ENCODE data around the gene NOS1AP. TPM values are rescaled to one million over a fixed set of nuclear protein-coding genes. Genes with fewer than 3 reads are reported as not detected.

Gene NOS1AP
- total and polyA plus RNA-seq, 2 experiments from 2014 or later = 5.8 to 6.6 TPM

DNA sequence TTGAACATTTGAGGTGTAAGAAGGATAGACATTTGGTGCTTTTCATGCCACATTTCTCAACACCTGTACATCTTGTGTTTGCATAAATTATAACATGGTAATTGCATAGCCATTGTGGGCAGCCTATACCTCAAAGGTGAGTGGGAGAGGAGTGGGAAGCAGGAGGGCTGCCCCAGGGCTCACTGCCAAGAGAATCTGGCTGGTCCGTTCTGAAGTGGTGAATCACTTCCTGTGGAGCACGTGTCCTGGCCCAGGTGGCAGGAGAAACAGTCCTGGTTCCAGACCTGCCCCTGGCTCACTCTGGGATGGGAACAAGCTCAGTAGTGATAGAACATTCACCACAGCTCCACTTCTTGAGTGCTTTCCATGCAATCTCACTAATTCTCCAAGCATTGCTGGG is 34.2 kb upstream of the NOS1AP start:
- H3K4me2 ChIP-seq = no peak overlapping the region
- Mint-ChIP-seq H3K27me3 (ENCODE audit: insufficient read depth, low read depth, poor library complexity) (peaks cover 2% of the 10 kb centered on the region), H3K27ac (no peak overlapping the region), H3K9me3 (no peaks in the 10 kb centered on the region), H3K4me3 (no peak overlapping the region), H3K4me1 (no peaks in the 10 kb centered on the region), H3K36me3 (ENCODE audit: low read depth) (no peaks in the 10 kb centered on the region)
- H3K4me1 ChIP-seq (ENCODE audit: insufficient read depth) = no peaks in the 10 kb centered on the region
- DNase-seq (ENCODE audit: low spot score) (no peak), ATAC-seq (no peak)
- no peak overlapping the region for H3K4me3 ChIP-seq
- TF ChIP-seq ZNF114 (CRISPR knock-in tag; IDR thresholded peaks at IDR 0.05) (no peak), EZH2 (IDR thresholded peaks at IDR 0.05; ENCODE audit: low read depth, unreplicated experiment) (no peak), CTCF (conservative IDR thresholded peaks at IDR 0.05; ENCODE audit: low read depth in 2 of 2) (no peak), NANOG (IDR thresholded peaks at IDR 0.05; ENCODE audit: borderline replicate concordance) (no peak), CREB1 (CRISPR knock-in tag; IDR thresholded peaks at IDR 0.05; ENCODE audit: low read depth) (no peak), POLR2AphosphoS5 (IDR thresholded peaks at IDR 0.05; ENCODE audit: low read depth) (no peak), JUNB (IDR thresholded peaks at IDR 0.05; ENCODE audit: unreplicated experiment) (no peak), STAT1 (IDR thresholded peaks at IDR 0.05; ENCODE audit: unreplicated experiment) (no peak), ZNF331 (CRISPR knock-in tag; IDR thresholded peaks at IDR 0.05; ENCODE audit: low read depth) (no peak), EZH2phosphoT487 (IDR thresholded peaks at IDR 0.05; ENCODE audit: unreplicated experiment) (no peak)
- TF ChIP-seq, protein P1, sequence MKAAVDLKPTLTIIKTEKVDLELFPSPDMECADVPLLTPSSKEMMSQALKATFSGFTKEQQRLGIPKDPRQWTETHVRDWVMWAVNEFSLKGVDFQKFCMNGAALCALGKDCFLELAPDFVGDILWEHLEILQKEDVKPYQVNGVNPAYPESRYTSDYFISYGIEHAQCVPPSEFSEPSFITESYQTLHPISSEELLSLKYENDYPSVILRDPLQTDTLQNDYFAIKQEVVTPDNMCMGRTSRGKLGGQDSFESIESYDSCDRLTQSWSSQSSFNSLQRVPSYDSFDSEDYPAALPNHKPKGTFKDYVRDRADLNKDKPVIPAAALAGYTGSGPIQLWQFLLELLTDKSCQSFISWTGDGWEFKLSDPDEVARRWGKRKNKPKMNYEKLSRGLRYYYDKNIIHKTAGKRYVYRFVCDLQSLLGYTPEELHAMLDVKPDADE (IDR thresholded peaks at IDR 0.05) = no peak
- TF ChIP-seq, protein P2, sequence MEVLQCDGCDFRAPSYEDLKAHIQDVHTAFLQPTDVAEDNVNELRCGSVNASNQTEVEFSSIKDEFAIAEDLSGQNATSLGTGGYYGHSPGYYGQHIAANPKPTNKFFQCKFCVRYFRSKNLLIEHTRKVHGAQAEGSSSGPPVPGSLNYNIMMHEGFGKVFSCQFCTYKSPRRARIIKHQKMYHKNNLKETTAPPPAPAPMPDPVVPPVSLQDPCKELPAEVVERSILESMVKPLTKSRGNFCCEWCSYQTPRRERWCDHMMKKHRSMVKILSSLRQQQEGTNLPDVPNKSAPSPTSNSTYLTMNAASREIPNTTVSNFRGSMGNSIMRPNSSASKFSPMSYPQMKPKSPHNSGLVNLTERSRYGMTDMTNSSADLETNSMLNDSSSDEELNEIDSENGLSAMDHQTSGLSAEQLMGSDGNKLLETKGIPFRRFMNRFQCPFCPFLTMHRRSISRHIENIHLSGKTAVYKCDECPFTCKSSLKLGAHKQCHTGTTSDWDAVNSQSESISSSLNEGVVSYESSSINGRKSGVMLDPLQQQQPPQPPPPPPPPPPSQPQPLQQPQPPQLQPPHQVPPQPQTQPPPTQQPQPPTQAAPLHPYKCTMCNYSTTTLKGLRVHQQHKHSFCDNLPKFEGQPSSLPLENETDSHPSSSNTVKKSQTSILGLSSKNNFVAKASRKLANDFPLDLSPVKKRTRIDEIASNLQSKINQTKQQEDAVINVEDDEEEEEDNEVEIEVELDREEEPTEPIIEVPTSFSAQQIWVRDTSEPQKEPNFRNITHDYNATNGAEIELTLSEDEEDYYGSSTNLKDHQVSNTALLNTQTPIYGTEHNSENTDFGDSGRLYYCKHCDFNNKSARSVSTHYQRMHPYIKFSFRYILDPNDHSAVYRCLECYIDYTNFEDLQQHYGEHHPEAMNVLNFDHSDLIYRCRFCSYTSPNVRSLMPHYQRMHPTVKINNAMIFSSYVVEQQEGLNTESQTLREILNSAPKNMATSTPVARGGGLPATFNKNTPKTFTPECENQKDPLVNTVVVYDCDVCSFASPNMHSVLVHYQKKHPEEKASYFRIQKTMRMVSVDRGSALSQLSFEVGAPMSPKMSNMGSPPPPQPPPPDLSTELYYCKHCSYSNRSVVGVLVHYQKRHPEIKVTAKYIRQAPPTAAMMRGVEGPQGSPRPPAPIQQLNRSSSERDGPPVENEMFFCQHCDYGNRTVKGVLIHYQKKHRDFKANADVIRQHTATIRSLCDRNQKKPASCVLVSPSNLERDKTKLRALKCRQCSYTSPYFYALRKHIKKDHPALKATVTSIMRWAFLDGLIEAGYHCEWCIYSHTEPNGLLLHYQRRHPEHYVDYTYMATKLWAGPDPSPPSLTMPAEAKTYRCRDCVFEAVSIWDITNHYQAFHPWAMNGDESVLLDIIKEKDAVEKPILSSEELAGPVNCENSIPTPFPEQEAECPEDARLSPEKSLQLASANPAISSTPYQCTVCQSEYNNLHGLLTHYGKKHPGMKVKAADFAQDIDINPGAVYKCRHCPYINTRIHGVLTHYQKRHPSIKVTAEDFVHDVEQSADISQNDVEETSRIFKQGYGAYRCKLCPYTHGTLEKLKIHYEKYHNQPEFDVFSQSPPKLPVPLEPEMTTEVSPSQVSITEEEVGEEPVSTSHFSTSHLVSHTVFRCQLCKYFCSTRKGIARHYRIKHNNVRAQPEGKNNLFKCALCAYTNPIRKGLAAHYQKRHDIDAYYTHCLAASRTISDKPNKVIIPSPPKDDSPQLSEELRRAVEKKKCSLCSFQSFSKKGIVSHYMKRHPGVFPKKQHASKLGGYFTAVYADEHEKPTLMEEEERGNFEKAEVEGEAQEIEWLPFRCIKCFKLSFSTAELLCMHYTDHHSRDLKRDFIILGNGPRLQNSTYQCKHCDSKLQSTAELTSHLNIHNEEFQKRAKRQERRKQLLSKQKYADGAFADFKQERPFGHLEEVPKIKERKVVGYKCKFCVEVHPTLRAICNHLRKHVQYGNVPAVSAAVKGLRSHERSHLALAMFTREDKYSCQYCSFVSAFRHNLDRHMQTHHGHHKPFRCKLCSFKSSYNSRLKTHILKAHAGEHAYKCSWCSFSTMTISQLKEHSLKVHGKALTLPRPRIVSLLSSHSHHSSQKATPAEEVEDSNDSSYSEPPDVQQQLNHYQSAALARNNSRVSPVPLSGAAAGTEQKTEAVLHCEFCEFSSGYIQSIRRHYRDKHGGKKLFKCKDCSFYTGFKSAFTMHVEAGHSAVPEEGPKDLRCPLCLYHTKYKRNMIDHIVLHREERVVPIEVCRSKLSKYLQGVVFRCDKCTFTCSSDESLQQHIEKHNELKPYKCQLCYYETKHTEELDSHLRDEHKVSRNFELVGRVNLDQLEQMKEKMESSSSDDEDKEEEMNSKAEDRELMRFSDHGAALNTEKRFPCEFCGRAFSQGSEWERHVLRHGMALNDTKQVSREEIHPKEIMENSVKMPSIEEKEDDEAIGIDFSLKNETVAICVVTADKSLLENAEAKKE (CRISPR knock-in tag; IDR thresholded peaks at IDR 0.05) = no peak
- TF ChIP-seq, protein P3, sequence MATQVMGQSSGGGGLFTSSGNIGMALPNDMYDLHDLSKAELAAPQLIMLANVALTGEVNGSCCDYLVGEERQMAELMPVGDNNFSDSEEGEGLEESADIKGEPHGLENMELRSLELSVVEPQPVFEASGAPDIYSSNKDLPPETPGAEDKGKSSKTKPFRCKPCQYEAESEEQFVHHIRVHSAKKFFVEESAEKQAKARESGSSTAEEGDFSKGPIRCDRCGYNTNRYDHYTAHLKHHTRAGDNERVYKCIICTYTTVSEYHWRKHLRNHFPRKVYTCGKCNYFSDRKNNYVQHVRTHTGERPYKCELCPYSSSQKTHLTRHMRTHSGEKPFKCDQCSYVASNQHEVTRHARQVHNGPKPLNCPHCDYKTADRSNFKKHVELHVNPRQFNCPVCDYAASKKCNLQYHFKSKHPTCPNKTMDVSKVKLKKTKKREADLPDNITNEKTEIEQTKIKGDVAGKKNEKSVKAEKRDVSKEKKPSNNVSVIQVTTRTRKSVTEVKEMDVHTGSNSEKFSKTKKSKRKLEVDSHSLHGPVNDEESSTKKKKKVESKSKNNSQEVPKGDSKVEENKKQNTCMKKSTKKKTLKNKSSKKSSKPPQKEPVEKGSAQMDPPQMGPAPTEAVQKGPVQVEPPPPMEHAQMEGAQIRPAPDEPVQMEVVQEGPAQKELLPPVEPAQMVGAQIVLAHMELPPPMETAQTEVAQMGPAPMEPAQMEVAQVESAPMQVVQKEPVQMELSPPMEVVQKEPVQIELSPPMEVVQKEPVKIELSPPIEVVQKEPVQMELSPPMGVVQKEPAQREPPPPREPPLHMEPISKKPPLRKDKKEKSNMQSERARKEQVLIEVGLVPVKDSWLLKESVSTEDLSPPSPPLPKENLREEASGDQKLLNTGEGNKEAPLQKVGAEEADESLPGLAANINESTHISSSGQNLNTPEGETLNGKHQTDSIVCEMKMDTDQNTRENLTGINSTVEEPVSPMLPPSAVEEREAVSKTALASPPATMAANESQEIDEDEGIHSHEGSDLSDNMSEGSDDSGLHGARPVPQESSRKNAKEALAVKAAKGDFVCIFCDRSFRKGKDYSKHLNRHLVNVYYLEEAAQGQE (IDR thresholded peaks at IDR 0.05; ENCODE audit: unreplicated experiment) = no peak
- H3K27ac ChIP-seq (ENCODE audit: low read depth) = no peak overlapping the region
- no peaks in the 10 kb centered on the region for H3K27me3 ChIP-seq (ENCODE audit: insufficient read depth)
- no peaks in the 10 kb centered on the region for H3K79me2 ChIP-seq (replicated peaks; ENCODE audit: insufficient read depth)
- no peak overlapping the region for H2AFZ ChIP-seq
- H4K20me1 ChIP-seq (replicated peaks; ENCODE audit: insufficient read depth) = no peaks in the 10 kb centered on the region
- H3K36me3 ChIP-seq (ENCODE audit: insufficient read depth) = no peaks in the 10 kb centered on the region
- H3F3A ChIP-seq (replicated peaks; ENCODE audit: low read depth) = no peaks in the 10 kb centered on the region
- no peaks in the 10 kb centered on the region for H3K9me2 ChIP-seq (ENCODE audit: insufficient read depth)
